GM19467 (cell line): Measurements from ENCODE around the gene INHA.

Source experiments
- ATAC-seq: cut with Tn5 transposase; IDR thresholded peaks from one replicate; pipeline ENCODE4 v1.9.1; 2021; ENCODE audit warnings: mild to moderate bottlenecking, moderate library complexity; ENCODE audit not compliant: unreplicated experiment

The INHA gene

GRCh38 chr2:219608399-219608964 is 36.4 kb downstream of the INHA start:
- no peak for ATAC-seq

GRCh38 chr2:219609149-219609750 is 37.1 kb downstream of the INHA start:
- no peak for ATAC-seq

GRCh38 chr2:219611306-219611705 is 39.2 kb downstream of the INHA start:
- ATAC-seq, result no peak

GRCh38 chr2:219611866-219612576 is 39.9 kb downstream of the INHA start:
- no peak for ATAC-seq

- no peak for ATAC-seq
Measured at GRCh38 chr2:219612577-219613286, 40.6 kb downstream of the INHA start.

GRCh38 chr2:219613461-219614070 is 41.5 kb downstream of the INHA start:
- ATAC-seq, result no peak

GRCh38 chr2:219614076-219614860 is 42.2 kb downstream of the INHA start:
- ATAC-seq, result no peak

- ATAC-seq, result no peak
Measured at GRCh38 chr2:219615036-219615435, 42.9 kb downstream of the INHA start.

- no peak for ATAC-seq
Measured at GRCh38 chr2:219615894-219616293, 43.8 kb downstream of the INHA start.

GRCh38 chr2:219616550-219616949 is 44.4 kb downstream of the INHA start:
- no peak for ATAC-seq

- ATAC-seq, result no peak
Measured at GRCh38 chr2:219618733-219619122, 46.6 kb downstream of the INHA start.

GRCh38 chr2:219619235-219619634 is 47.1 kb downstream of the INHA start:
- ATAC-seq, result no peak

GRCh38 chr2:219620546-219620945 is 48.4 kb downstream of the INHA start:
- ATAC-seq, result no peak

GRCh38 chr2:219621935-219622334 is 49.8 kb downstream of the INHA start:
- ATAC-seq, result no peak

- no peak for ATAC-seq
Measured at GRCh38 chr2:219622472-219622871, 50.4 kb downstream of the INHA start.

GRCh38 chr2:219624565-219624964 is 52.5 kb downstream of the INHA start:
- no peak for ATAC-seq

- no peak for ATAC-seq
Measured at GRCh38 chr2:219625179-219625578, 53.1 kb downstream of the INHA start.
